Astrocyte (in vitro differentiated cells and primary cell): ENCODE measurements around the gene CLEC20A. TPM values are rescaled to one million over a fixed set of nuclear protein-coding genes. Genes with fewer than 3 reads are reported as not detected.

Source experiments
- DNase-seq: peaks from one replicate; pipeline ENCODE4 v3.0.0-alpha.2; 2010; ENCODE audit warnings: low read depth
- FAIRE-seq: peaks from 2 replicates; lab custom pipeline; 2011; peaks lifted over from hg19 to GRCh38; lab: Jason Lieb, UNC
- H2AFZ ChIP-seq: 2 replicates; pipeline ENCODE4 v1.6.0; 2012; ENCODE audit warnings: low read depth, low read length, inconsistent platforms
- H3K27ac ChIP-seq: 2 replicates; pipeline ENCODE4 v1.5.1; 2011; ENCODE audit warnings: low read depth, low read length, inconsistent platforms
- H3K27me3 ChIP-seq: 2 replicates; pipeline ENCODE4 v1.6.0; 2011; ENCODE audit warnings: low read length, inconsistent platforms; ENCODE audit not compliant: insufficient read depth
- H3K36me3 ChIP-seq: 2 replicates; pipeline ENCODE4 v1.5.1; 2011; ENCODE audit warnings: low read length, inconsistent platforms; ENCODE audit not compliant: insufficient read depth
- H3K4me1 ChIP-seq: 2 replicates; pipeline ENCODE4 v1.5.1; 2011; ENCODE audit warnings: low read length, inconsistent platforms; ENCODE audit not compliant: insufficient read depth
- H3K4me2 ChIP-seq: 2 replicates; pipeline ENCODE4 v1.6.0; 2012; ENCODE audit warnings: low read length, inconsistent platforms
- H3K4me3 ChIP-seq: 2 replicates; pipeline ENCODE4 v1.5.1; 2011; ENCODE audit warnings: low read depth, mild to moderate bottlenecking, low read length, inconsistent platforms; ENCODE audit not compliant: insufficient read depth
- H3K79me2 ChIP-seq: 2 replicates; pipeline ENCODE4 v1.6.0; 2012; ENCODE audit warnings: mild to moderate bottlenecking, low read length, inconsistent platforms; ENCODE audit not compliant: insufficient read depth
- H3K9ac ChIP-seq: 2 replicates; pipeline ENCODE4 v1.6.0; 2012; ENCODE audit warnings: mild to moderate bottlenecking, low read length, inconsistent platforms
- H3K9me3 ChIP-seq: 2 replicates; pipeline ENCODE4 v1.5.1; 2012; ENCODE audit warnings: low read depth, mild to moderate bottlenecking, low read length, inconsistent platforms; ENCODE audit not compliant: insufficient read depth
- H4K20me1 ChIP-seq: 2 replicates; pipeline ENCODE4 v1.6.0; 2012; ENCODE audit warnings: low read length, inconsistent platforms; ENCODE audit not compliant: insufficient read depth
- H3K27ac Mint-ChIP-seq: one replicate; pipeline ENCODE4 v1.8.0; 2021; ENCODE audit warnings: mild to moderate bottlenecking, mixed read lengths; ENCODE audit not compliant: unreplicated experiment
- H3K27me3 Mint-ChIP-seq: one replicate; pipeline ENCODE4 v1.8.0; 2021; ENCODE audit warnings: low read depth, mixed read lengths; ENCODE audit not compliant: unreplicated experiment
- H3K36me3 Mint-ChIP-seq: one replicate; pipeline ENCODE4 v1.8.0; 2021; ENCODE audit warnings: low read depth, mixed read lengths; ENCODE audit not compliant: unreplicated experiment
- H3K4me1 Mint-ChIP-seq: one replicate; pipeline ENCODE4 v1.8.0; 2021; ENCODE audit warnings: low read depth, mixed read lengths; ENCODE audit not compliant: unreplicated experiment
- H3K4me3 Mint-ChIP-seq: one replicate; pipeline ENCODE4 v1.8.0; 2021; ENCODE audit warnings: mild to moderate bottlenecking, moderate library complexity, mixed read lengths; ENCODE audit not compliant: unreplicated experiment
- H3K9me3 Mint-ChIP-seq: one replicate; pipeline ENCODE4 v1.8.0; 2021; ENCODE audit warnings: mild to moderate bottlenecking, mixed read lengths; ENCODE audit not compliant: unreplicated experiment
- EZH2 ChIP-seq: IDR thresholded peaks from 2 replicates; pipeline ENCODE4 v1.6.1; 2012; ENCODE audit warnings: mild to moderate bottlenecking, low read length, inconsistent platforms; ENCODE audit not compliant: insufficient read depth
- total RNA-seq: library from RNA; stranded (reverse); gene quantifications from 2 replicates; pipeline ENCODE4 v1.2.1, GENCODE V29; 2021
- TF ChIP-seq, protein P1 (sequence below): IDR thresholded peaks from 2 replicates; pipeline ENCODE4 v1.5.1; 2011; ENCODE audit warnings: low read depth, mild to moderate bottlenecking, inconsistent platforms, low read length, moderate library complexity; ENCODE audit not compliant: insufficient read depth

CLEC20A gene
- total RNA-seq, 1 donor from 2014 or later, result not detected

DNA sequence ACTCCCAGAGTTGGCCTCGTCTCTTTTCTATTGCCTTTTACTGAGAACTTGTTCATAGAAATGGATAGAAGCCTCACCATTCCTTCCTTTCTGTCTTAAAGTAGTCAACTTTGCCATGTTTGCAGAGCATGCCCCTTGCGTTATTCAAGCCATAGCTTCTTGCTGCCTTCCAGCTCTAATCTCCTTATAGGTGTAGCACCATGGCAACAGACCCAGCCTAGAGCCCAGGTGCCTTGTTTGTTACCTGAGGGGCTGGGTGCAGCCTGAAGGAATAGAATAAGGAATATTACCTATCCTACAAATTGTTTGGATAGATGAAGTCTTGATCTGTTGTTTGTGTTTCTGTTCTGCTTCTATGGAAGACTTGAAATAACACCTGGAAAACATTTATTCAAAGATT, 59.9 kb downstream of the CLEC20A start:
- H3K4me3 ChIP-seq, result no peak overlapping the region
- H3K4me3 Mint-ChIP-seq, result peak overlapping the region; percentile 28
- H3K27me3 Mint-ChIP-seq, result no peaks in the 10 kb centered on the region
- no peaks in the 10 kb centered on the region for H3K9me3 Mint-ChIP-seq
- H3K4me2 ChIP-seq, result no peak overlapping the region
- peaks cover 25% of the 10 kb centered on the region for H3K4me1 Mint-ChIP-seq
- H4K20me1 ChIP-seq, result no peaks in the 10 kb centered on the region
- H3K79me2 ChIP-seq, result no peaks in the 10 kb centered on the region
- H3K9me3 ChIP-seq, result no peaks in the 10 kb centered on the region
- FAIRE-seq, result no peak
- TF ChIP-seq, protein P1, sequence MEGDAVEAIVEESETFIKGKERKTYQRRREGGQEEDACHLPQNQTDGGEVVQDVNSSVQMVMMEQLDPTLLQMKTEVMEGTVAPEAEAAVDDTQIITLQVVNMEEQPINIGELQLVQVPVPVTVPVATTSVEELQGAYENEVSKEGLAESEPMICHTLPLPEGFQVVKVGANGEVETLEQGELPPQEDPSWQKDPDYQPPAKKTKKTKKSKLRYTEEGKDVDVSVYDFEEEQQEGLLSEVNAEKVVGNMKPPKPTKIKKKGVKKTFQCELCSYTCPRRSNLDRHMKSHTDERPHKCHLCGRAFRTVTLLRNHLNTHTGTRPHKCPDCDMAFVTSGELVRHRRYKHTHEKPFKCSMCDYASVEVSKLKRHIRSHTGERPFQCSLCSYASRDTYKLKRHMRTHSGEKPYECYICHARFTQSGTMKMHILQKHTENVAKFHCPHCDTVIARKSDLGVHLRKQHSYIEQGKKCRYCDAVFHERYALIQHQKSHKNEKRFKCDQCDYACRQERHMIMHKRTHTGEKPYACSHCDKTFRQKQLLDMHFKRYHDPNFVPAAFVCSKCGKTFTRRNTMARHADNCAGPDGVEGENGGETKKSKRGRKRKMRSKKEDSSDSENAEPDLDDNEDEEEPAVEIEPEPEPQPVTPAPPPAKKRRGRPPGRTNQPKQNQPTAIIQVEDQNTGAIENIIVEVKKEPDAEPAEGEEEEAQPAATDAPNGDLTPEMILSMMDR, result no peak
- TF ChIP-seq EZH2, result no peak
- no peak for DNase-seq
- no peak overlapping the region for H3K27ac Mint-ChIP-seq
- H3K36me3 ChIP-seq, result peaks cover 4% of the 10 kb centered on the region
- no peak overlapping the region for H3K9ac ChIP-seq
- no peak overlapping the region for H2AFZ ChIP-seq
- peaks cover 8% of the 10 kb centered on the region for H3K36me3 Mint-ChIP-seq
- no peaks in the 10 kb centered on the region for H3K27me3 ChIP-seq
- H3K4me1 ChIP-seq, result no peaks in the 10 kb centered on the region
- no peak overlapping the region for H3K27ac ChIP-seq

GRCh38 chr1:178434899-178435435, 61.8 kb downstream of the CLEC20A start:
- no peaks in the 10 kb centered on the region for H3K9me3 ChIP-seq
- peaks cover 4% of the 10 kb centered on the region for H3K36me3 ChIP-seq
- H3K4me1 ChIP-seq, result no peaks in the 10 kb centered on the region
- Mint-ChIP-seq H3K27me3 (no peaks in the 10 kb centered on the region), H3K27ac (no peak overlapping the region), H3K4me1 (peaks cover 25% of the 10 kb centered on the region), H3K9me3 (no peaks in the 10 kb centered on the region), H3K36me3 (no peaks in the 10 kb centered on the region), H3K4me3 (no peak overlapping the region)
- TF ChIP-seq EZH2, result no peak
- TF ChIP-seq, protein P1, result no peak
- no peaks in the 10 kb centered on the region for H4K20me1 ChIP-seq
- H2AFZ ChIP-seq, result no peak overlapping the region
- DNase-seq, result no peak
- H3K4me2 ChIP-seq, result no peak overlapping the region
- no peak for FAIRE-seq
- no peak overlapping the region for H3K27ac ChIP-seq
- no peak overlapping the region for H3K9ac ChIP-seq
- H3K79me2 ChIP-seq, result no peaks in the 10 kb centered on the region
- H3K27me3 ChIP-seq, result no peaks in the 10 kb centered on the region
- H3K4me3 ChIP-seq, result no peak overlapping the region

- Histone ChIP-seq H3K79me2 (no peaks in the 10 kb centered on the region), H3K4me2 (no peak overlapping the region), H3K4me1 (no peaks in the 10 kb centered on the region), H3K36me3 (no peaks in the 10 kb centered on the region), H3K4me3 (no peak overlapping the region), H4K20me1 (no peaks in the 10 kb centered on the region), H3K9me3 (no peaks in the 10 kb centered on the region), H3K9ac (no peak overlapping the region), H2AFZ (no peak overlapping the region), H3K27ac (no peak overlapping the region), H3K27me3 (no peaks in the 10 kb centered on the region)
- DNase-seq (no peak), FAIRE-seq (no peak)
- Mint-ChIP-seq H3K27ac (no peak overlapping the region), H3K4me1 (peaks cover 24% of the 10 kb centered on the region), H3K27me3 (no peaks in the 10 kb centered on the region), H3K9me3 (no peaks in the 10 kb centered on the region), H3K36me3 (no peaks in the 10 kb centered on the region), H3K4me3 (no peak overlapping the region)
- TF ChIP-seq, protein P1, result no peak
- TF ChIP-seq EZH2, result no peak
Observed at GRCh38 chr1:178434360-178434759, 62.4 kb downstream of the CLEC20A start.

Other genes with a start within 250 kb of the CLEC20A start
- gene TEX35, start 16.1 kb upstream of the CLEC20A start, total RNA-seq, result not detected in 2 replicates
- 33.6 and 35.4 TPM in 2 replicates for gene RALGPS2, start 228.3 kb upstream of the CLEC20A start, total RNA-seq